GM12873 (cell line): ENCODE data around the gene WDR38.

Experiments used
- CTCF ChIP-seq: IDR thresholded peaks from 2 replicates; pipeline ENCODE4 v1.5.1; 2012; ENCODE audit warnings: low read depth, mild to moderate bottlenecking, moderate library complexity, low read length, control low read depth; ENCODE audit not compliant: insufficient read depth; ENCODE audit errors: missing control alignments

Gene WDR38

DNA sequence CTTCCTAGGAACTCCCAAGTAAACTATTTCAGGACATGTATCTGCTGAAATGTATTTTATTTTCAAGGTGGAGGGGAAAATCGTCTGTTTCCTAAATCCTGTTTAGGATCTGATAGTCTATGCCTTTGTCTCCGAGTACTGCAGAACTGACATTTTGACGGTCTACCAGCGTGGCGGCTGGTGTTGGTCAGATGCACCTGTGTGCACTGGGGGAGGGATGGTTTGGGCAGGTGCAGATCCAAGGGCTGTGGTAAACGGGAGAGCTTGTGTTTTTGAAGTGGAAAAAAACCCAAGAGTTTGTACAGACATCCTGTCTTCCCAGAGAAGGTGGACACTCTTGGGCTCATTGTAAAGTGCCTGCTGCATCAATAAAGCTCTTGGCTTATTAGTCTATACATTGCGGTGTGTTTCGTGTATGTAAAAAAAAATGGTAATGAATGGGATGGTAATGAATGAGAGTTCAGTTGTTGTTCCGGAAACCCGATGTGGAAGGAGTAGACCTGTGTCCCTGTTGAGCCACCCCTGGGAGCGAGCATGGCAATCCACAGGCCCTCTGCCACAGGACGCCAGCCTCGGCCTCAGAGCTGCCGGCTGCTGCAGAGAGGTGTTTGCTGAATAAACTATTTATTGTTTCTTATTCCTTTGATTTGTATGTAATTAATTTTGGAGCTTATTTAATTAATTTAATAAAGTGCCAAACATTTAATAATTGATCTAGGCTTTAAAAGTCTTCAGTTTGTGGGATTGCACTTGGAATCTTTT lies 23.9 kb downstream of the WDR38 start:
- TF ChIP-seq CTCF, result no peak

GRCh38 chr9:124878021-124878420 lies 24.8 kb downstream of the WDR38 start:
- no peak for TF ChIP-seq CTCF

- no peak for TF ChIP-seq CTCF
These were observed 25.3 kb downstream of the WDR38 start for GRCh38 chr9:124878518-124878917.

- no peak for TF ChIP-seq CTCF
These were observed 26.0 kb downstream of the WDR38 start for GRCh38 chr9:124879226-124879625.

DNA sequence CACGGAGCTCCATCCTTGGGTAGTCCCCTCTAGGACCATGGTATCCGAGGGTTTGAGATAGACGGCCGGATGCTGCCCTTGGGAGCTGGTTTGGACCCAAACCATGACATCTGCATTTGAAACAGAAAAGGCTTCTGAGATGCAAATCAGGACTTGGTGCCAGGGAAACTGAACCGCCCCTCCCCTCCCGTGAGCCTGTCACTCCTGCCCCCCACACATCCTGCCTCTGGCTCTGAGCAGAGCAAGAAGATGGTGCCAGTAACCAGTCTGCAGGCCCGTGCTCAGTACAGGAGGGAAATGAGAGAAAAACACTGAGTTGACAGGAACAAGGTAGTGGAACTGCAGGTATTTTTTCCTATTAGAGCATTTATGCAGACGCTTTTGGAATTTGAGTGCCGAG lies 27.2 kb downstream of the WDR38 start:
- TF ChIP-seq CTCF, result no peak

GRCh38 chr9:124881138-124881743 lies 28.0 kb downstream of the WDR38 start:
- TF ChIP-seq CTCF, result no peak

- TF ChIP-seq CTCF, result no peak
These were observed 29.0 kb downstream of the WDR38 start for GRCh38 chr9:124882231-124882630.
